Measurements from ENCODE around the gene RSPH6A. TPM values are rescaled to one million over a fixed set of nuclear protein-coding genes. Genes with fewer than 3 reads are reported as not detected.

The RSPH6A gene
- polyA plus RNA-seq, 1 of the 3 experiments (the other 2 are of a cell fraction): 0.02 TPM

DNA sequence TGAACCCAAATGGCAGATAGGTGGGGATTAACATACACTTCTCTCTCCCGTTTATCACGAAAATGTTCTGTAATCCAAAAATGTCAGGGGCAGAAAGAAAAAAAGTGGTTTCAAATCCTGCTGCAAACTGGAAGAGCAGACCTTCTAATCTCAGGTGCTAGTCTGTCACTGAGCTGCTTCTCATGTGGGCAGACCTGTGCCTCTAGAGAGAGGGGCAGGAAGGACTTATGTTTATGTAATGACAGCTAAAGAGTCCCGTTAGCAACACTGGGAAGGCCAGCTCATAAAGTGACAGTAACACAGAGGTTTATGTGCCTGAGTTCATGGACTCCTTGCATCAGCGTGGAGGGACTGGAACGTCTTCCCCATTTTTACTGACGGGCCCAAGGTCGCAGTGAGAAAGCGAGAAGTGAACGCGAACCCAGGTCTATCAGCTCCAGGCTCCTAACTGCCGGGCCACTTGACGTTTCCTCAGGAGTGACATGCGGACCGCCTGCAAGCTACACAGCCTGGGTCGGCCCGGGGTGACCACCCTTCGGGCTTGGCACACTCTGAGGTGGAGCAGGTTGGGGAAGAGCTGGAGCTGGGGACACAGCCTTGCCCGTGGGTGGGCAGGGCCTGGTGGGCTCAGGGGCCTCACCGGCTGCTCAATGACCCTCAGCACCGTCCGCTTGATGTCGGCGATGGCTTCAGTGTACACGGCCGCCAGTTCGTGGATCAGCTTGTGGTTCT is 9.6 kb upstream of the RSPH6A start:
- CTCF ChIA-PET: interaction anchor here (1.5 to 10.9 kb wide), 4 partner anchors 9 to 85 kb away, joined by 3 to 137 read pairs (median 8); partner anchors contain the start of gene RSPH6A
- Histone ChIP-seq H3K9ac (no peak overlapping the region), H3K4me3 (ENCODE audit: low read depth in 2 of 2, low read length in 1 of 2) (no peak overlapping the region), H3F3A (replicated peaks; ENCODE audit: insufficient read depth) (no peaks in the 10 kb centered on the region), H4K20me1 (ENCODE audit: insufficient read depth) (no peaks in the 10 kb centered on the region), H3K9me3 (no peaks in the 10 kb centered on the region), H3K9me2 (no peaks in the 10 kb centered on the region), H3K27ac (ENCODE audit: low read depth in 2 of 2, low read length in 1 of 2) (no peak overlapping the region; a peak in 1 of 4 replicates), H3K4me2 (no peak overlapping the region), H3K36me3 (replicated peaks in 1 of 2; ENCODE audit: control insufficient read depth in 1 of 2, insufficient read depth in 2 of 2, low read length in 1 of 2) (peaks cover 7 to 76% of the 10 kb centered on the region in 2 experiments), H2AFZ (ENCODE audit: low read depth) (no peak overlapping the region), H3K79me2 (ENCODE audit: insufficient read depth) (no peaks in the 10 kb centered on the region), H3K27me3 (ENCODE audit: insufficient read depth) (no peaks in the 10 kb centered on the region), H3K4me1 (ENCODE audit: control insufficient read depth in 1 of 2, insufficient read depth in 2 of 2, low read depth in 1 of 2, low read length in 1 of 2) (peaks cover 0 to 17% of the 10 kb centered on the region in 2 experiments; a peak in 1 of 4 replicates)
- WGBS (ENCODE audit: low lambda C conversion rate): 93% methylated on average over 17 of the region's 26 CpGs
- no peak for TF ChIP-seq CHD2 (IDR thresholded peaks at IDR 0.05; ENCODE audit: low read length, partially characterized antibody)
- POLR2A ChIA-PET: no interaction called here
- DNase-seq: no peak

DNA sequence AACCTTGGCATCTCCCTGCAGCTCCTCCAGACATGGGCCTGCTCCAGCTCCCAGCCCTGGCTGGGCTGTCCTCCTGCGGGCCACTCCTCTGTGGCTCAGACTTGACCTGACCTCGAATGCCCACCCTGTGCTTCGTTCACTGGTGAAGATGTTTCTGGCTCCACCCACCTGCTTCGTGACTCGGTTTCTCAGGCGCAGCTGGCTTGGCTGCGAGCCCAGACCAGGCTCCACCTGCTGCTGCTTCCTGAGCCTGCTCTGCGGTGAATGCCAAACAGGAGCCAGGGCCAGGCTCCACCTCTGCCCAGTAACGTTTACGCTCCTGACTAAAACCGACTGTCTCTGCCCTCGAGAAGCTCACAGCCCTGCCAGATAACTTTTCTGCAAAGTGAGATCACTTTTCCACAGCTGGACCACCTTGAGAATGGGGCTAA is 8.9 kb upstream of the RSPH6A start:
- peaks cover 3 to 73% of the 10 kb centered on the region in 2 experiments for H3K36me3 ChIP-seq (replicated peaks in 1 of 2; ENCODE audit: control insufficient read depth in 1 of 2, insufficient read depth in 2 of 2, low read length in 1 of 2)
- no peaks in the 10 kb centered on the region for H4K20me1 ChIP-seq (ENCODE audit: insufficient read depth)
- H3K4me3 ChIP-seq (ENCODE audit: low read depth in 2 of 2, low read length in 1 of 2): no peak overlapping the region
- TF ChIP-seq NRF1 (IDR thresholded peaks at IDR 0.05; ENCODE audit: low read depth, low read length) (no peak), EZH2phosphoT487 (IDR thresholded peaks at IDR 0.05; ENCODE audit: borderline replicate concordance, low read depth) (no peak), JUND (IDR thresholded peaks at IDR 0.05) (no peak), RAD21 (IDR thresholded peaks at IDR 0.05; ENCODE audit: low read length) (no peak)
- TF ChIP-seq, protein P1, sequence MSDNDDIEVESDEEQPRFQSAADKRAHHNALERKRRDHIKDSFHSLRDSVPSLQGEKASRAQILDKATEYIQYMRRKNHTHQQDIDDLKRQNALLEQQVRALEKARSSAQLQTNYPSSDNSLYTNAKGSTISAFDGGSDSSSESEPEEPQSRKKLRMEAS (IDR thresholded peaks at IDR 0.05; ENCODE audit: low read depth): no peak
- POLR2A ChIA-PET: no interaction called here
- no peak overlapping the region for H3K4me2 ChIP-seq
- no peaks in the 10 kb centered on the region for H3K27me3 ChIP-seq (ENCODE audit: insufficient read depth)
- no peaks in the 10 kb centered on the region for H3K9me3 ChIP-seq
- H2AFZ ChIP-seq (ENCODE audit: low read depth): no peak overlapping the region
- no peaks in the 10 kb centered on the region for H3F3A ChIP-seq (replicated peaks; ENCODE audit: insufficient read depth)
- no peaks in the 10 kb centered on the region for H3K9me2 ChIP-seq
- CTCF ChIA-PET: interaction anchor here (1.5 to 10.9 kb wide), 3 partner anchors 8 to 84 kb away, joined by 3 to 137 read pairs (median 4); partner anchors contain the start of gene RSPH6A
- peaks cover 0 to 17% of the 10 kb centered on the region in 2 experiments; a peak in 1 of 4 replicates for H3K4me1 ChIP-seq (ENCODE audit: control insufficient read depth in 1 of 2, insufficient read depth in 2 of 2, low read depth in 1 of 2, low read length in 1 of 2)
- WGBS (ENCODE audit: low lambda C conversion rate): 91% methylated on average over 9 of the region's 12 CpGs
- DNase-seq: no peak
- no peaks in the 10 kb centered on the region for H3K79me2 ChIP-seq (ENCODE audit: insufficient read depth)
- H3K27ac ChIP-seq (ENCODE audit: low read depth in 2 of 2, low read length in 1 of 2): no peak overlapping the region; a peak in 1 of 4 replicates
- H3K9ac ChIP-seq: no peak overlapping the region

DNA sequence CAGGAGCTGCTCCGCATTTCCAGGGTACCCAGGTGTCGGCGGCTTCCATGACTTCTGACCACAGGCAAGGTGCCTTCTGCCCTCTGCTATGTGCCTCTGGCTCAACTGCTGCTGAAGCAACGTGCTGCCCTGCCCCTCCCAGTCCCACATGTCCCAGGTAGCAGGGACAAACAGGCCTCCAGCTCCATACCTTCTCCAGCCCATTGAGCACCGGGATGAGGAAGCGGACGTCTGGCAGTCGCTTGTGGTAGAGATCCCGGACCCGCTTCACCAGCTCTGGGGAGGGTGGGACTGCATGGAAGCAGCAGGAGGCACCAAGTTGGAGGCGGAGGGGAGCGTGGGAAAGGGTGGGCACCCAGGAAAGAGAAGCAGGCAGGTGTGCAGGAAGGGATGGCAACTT is 8.1 kb upstream of the RSPH6A start:
- peaks cover 3 to 64% of the 10 kb centered on the region in 2 experiments for H3K36me3 ChIP-seq (replicated peaks in 1 of 2; ENCODE audit: control insufficient read depth in 1 of 2, insufficient read depth in 2 of 2, low read length in 1 of 2)
- no peaks in the 10 kb centered on the region for H3K9me3 ChIP-seq
- H3K4me3 ChIP-seq (ENCODE audit: low read depth in 2 of 2, low read length in 1 of 2): no peak overlapping the region
- WGBS (ENCODE audit: low lambda C conversion rate): 96% methylated on average over 9 of the region's 12 CpGs
- no peaks in the 10 kb centered on the region for H3K27me3 ChIP-seq (ENCODE audit: insufficient read depth)
- no peaks in the 10 kb centered on the region for H3K9me2 ChIP-seq
- H4K20me1 ChIP-seq (ENCODE audit: insufficient read depth): no peaks in the 10 kb centered on the region
- H3K27ac ChIP-seq (ENCODE audit: low read depth in 2 of 2, low read length in 1 of 2): no peak overlapping the region
- peaks cover 0 to 17% of the 10 kb centered on the region in 2 experiments; a peak in 1 of 4 replicates for H3K4me1 ChIP-seq (ENCODE audit: control insufficient read depth in 1 of 2, insufficient read depth in 2 of 2, low read depth in 1 of 2, low read length in 1 of 2)
- ChIA-PET POLR2A (no interaction called here), CTCF (interaction anchor here (0.7 to 10.9 kb wide), 6 partner anchors 7 to 107 kb away, joined by 3 to 137 read pairs (median 4); partner anchors contain the start of gene RSPH6A)
- H3K4me2 ChIP-seq: no peak overlapping the region
- no peaks in the 10 kb centered on the region for H3F3A ChIP-seq (replicated peaks; ENCODE audit: insufficient read depth)
- no peak overlapping the region for H3K9ac ChIP-seq
- H2AFZ ChIP-seq (ENCODE audit: low read depth): no peak overlapping the region
- TF ChIP-seq TAF1 (IDR thresholded peaks at IDR 0.05; ENCODE audit: borderline replicate concordance, low read depth, low read length) (no peak), GABPA (IDR thresholded peaks at IDR 0.05; ENCODE audit: low read depth) (no peak), FOXM1 (IDR thresholded peaks at IDR 0.05; ENCODE audit: low read depth) (no peak), RAD21 (IDR thresholded peaks at IDR 0.05; ENCODE audit: low read length) (no peak), CHD2 (IDR thresholded peaks at IDR 0.05; ENCODE audit: low read length, partially characterized antibody) (no peak), RFX5 (IDR thresholded peaks at IDR 0.05; ENCODE audit: low read length) (no peak)
- TF ChIP-seq, protein P2, sequence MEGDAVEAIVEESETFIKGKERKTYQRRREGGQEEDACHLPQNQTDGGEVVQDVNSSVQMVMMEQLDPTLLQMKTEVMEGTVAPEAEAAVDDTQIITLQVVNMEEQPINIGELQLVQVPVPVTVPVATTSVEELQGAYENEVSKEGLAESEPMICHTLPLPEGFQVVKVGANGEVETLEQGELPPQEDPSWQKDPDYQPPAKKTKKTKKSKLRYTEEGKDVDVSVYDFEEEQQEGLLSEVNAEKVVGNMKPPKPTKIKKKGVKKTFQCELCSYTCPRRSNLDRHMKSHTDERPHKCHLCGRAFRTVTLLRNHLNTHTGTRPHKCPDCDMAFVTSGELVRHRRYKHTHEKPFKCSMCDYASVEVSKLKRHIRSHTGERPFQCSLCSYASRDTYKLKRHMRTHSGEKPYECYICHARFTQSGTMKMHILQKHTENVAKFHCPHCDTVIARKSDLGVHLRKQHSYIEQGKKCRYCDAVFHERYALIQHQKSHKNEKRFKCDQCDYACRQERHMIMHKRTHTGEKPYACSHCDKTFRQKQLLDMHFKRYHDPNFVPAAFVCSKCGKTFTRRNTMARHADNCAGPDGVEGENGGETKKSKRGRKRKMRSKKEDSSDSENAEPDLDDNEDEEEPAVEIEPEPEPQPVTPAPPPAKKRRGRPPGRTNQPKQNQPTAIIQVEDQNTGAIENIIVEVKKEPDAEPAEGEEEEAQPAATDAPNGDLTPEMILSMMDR (IDR thresholded peaks at IDR 0.05): no peak
- TF ChIP-seq, protein P3, sequence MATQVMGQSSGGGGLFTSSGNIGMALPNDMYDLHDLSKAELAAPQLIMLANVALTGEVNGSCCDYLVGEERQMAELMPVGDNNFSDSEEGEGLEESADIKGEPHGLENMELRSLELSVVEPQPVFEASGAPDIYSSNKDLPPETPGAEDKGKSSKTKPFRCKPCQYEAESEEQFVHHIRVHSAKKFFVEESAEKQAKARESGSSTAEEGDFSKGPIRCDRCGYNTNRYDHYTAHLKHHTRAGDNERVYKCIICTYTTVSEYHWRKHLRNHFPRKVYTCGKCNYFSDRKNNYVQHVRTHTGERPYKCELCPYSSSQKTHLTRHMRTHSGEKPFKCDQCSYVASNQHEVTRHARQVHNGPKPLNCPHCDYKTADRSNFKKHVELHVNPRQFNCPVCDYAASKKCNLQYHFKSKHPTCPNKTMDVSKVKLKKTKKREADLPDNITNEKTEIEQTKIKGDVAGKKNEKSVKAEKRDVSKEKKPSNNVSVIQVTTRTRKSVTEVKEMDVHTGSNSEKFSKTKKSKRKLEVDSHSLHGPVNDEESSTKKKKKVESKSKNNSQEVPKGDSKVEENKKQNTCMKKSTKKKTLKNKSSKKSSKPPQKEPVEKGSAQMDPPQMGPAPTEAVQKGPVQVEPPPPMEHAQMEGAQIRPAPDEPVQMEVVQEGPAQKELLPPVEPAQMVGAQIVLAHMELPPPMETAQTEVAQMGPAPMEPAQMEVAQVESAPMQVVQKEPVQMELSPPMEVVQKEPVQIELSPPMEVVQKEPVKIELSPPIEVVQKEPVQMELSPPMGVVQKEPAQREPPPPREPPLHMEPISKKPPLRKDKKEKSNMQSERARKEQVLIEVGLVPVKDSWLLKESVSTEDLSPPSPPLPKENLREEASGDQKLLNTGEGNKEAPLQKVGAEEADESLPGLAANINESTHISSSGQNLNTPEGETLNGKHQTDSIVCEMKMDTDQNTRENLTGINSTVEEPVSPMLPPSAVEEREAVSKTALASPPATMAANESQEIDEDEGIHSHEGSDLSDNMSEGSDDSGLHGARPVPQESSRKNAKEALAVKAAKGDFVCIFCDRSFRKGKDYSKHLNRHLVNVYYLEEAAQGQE (IDR thresholded peaks at IDR 0.05; ENCODE audit: low read depth, low read length): no peak
- TF ChIP-seq, protein P4, sequence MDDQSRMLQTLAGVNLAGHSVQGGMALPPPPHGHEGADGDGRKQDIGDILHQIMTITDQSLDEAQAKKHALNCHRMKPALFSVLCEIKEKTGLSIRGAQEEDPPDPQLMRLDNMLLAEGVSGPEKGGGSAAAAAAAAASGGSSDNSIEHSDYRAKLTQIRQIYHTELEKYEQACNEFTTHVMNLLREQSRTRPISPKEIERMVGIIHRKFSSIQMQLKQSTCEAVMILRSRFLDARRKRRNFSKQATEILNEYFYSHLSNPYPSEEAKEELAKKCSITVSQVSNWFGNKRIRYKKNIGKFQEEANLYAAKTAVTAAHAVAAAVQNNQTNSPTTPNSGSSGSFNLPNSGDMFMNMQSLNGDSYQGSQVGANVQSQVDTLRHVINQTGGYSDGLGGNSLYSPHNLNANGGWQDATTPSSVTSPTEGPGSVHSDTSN (IDR thresholded peaks at IDR 0.05): no peak
- H3K79me2 ChIP-seq (ENCODE audit: insufficient read depth): no peaks in the 10 kb centered on the region
- DNase-seq: no peak
